Neutrophil (primary cell): ENCODE data around the gene LMOD2.

Experiments used
- H3K27ac ChIP-seq: fragments of 200-600 bp; sonication (generic); 2 replicates; pipeline ENCODE4 v1.5.1; 2016; ENCODE audit warnings: mild to moderate bottlenecking, moderate library complexity
- H3K27me3 ChIP-seq: fragments of 200-600 bp; sonication (generic); 2 replicates; pipeline ENCODE4 v1.6.0; 2016; ENCODE audit warnings: mild to moderate bottlenecking
- H3K36me3 ChIP-seq: fragments of 200-600 bp; sonication (generic); 2 replicates; pipeline ENCODE4 v1.5.1; 2017
- H3K4me1 ChIP-seq, 2 experiments: fragments of 200-600 bp in 1 of 2; sonication (generic) in 1 of 2; 1 replicate in 1 of 2; 2 replicates in 1 of 2; pipeline versions ENCODE4 v1.5.1 to v1.6.1; 2013 to 2016; ENCODE audit warnings: low read depth in 1 of 2, low read length in 1 of 2, mild to moderate bottlenecking in 1 of 2, moderate library complexity in 1 of 2; ENCODE audit not compliant: control insufficient read depth in 1 of 2, insufficient read depth in 1 of 2
- H3K4me3 ChIP-seq, 2 experiments: fragments of 200-600 bp in 1 of 2; sonication (generic) in 1 of 2; 1 replicate in 1 of 2; 2 replicates in 1 of 2; pipeline ENCODE4 v1.5.1; 2013 to 2016; ENCODE audit warnings: low read depth in 1 of 2, low read length in 1 of 2, mild to moderate bottlenecking in 1 of 2, moderate library complexity in 1 of 2
- H3K9me3 ChIP-seq: fragments of 200-600 bp; sonication (generic); 2 replicates; pipeline ENCODE4 v1.5.1; 2016
- CTCF ChIP-seq: fragments of 200-600 bp; sonication (generic); IDR thresholded peaks from 2 replicates; pipeline ENCODE4 v1.5.1; 2016; ENCODE audit warnings: antibody characterized with exemption

Gene LMOD2

GRCh38 chr7:123615344-123615743 lies 40.3 kb upstream of the LMOD2 start:
- H3K27me3 ChIP-seq, result peaks cover 4% of the 10 kb centered on the region
- H3K9me3 ChIP-seq, result no peaks in the 10 kb centered on the region
- no peak for TF ChIP-seq CTCF
- H3K4me1 ChIP-seq, result no peaks in the 10 kb centered on the region
- H3K27ac ChIP-seq, result no peak overlapping the region
- H3K36me3 ChIP-seq, result no peaks in the 10 kb centered on the region
- no peak overlapping the region for H3K4me3 ChIP-seq

GRCh38 chr7:123616223-123616622 lies 39.4 kb upstream of the LMOD2 start:
- Histone ChIP-seq H3K9me3 (no peaks in the 10 kb centered on the region), H3K27ac (no peak overlapping the region), H3K4me3 (no peak overlapping the region), H3K4me1 (no peaks in the 10 kb centered on the region), H3K36me3 (no peaks in the 10 kb centered on the region), H3K27me3 (peaks cover 4% of the 10 kb centered on the region)
- no peak for TF ChIP-seq CTCF

GRCh38 chr7:123621707-123622106 lies 34.0 kb upstream of the LMOD2 start:
- Histone ChIP-seq H3K27me3 (no peaks in the 10 kb centered on the region), H3K36me3 (no peaks in the 10 kb centered on the region), H3K4me1 (no peaks in the 10 kb centered on the region), H3K9me3 (no peaks in the 10 kb centered on the region), H3K4me3 (no peak overlapping the region), H3K27ac (no peak overlapping the region)
- no peak for TF ChIP-seq CTCF

- no peak overlapping the region for H3K27ac ChIP-seq
- H3K4me1 ChIP-seq, result no peaks in the 10 kb centered on the region
- no peak overlapping the region for H3K4me3 ChIP-seq
- H3K36me3 ChIP-seq, result no peaks in the 10 kb centered on the region
- H3K27me3 ChIP-seq, result no peaks in the 10 kb centered on the region
- no peak for TF ChIP-seq CTCF
- no peaks in the 10 kb centered on the region for H3K9me3 ChIP-seq
These were observed 32.8 kb upstream of the LMOD2 start for GRCh38 chr7:123622660-123623386.

- no peak for TF ChIP-seq CTCF
- H3K4me1 ChIP-seq, result no peaks in the 10 kb centered on the region
- H3K27ac ChIP-seq, result no peak overlapping the region
- H3K36me3 ChIP-seq, result no peaks in the 10 kb centered on the region
- H3K9me3 ChIP-seq, result no peaks in the 10 kb centered on the region
- H3K4me3 ChIP-seq, result no peak overlapping the region
- no peaks in the 10 kb centered on the region for H3K27me3 ChIP-seq
These were observed 31.0 kb upstream of the LMOD2 start for GRCh38 chr7:123624527-123625183.
